Right lobe of liver (tissue), 6 donors: ENCODE data around the gene IFITM10. TPM values are rescaled to one million over a fixed set of nuclear protein-coding genes. Genes with fewer than 3 reads are reported as not detected.

ENCODE experiments used
- ATAC-seq, 4 donors: fragments of 200-7000 bp; cut with Tn5 transposase; one replicate each; pipeline ENCODE4 v1.9.1; 2020; ENCODE audit warnings: mild to moderate bottlenecking in 4 of 4, moderate library complexity in 4 of 4
- DNase-seq, 3 donors: peaks; one replicate each; pipeline ENCODE4 v3.0.0-alpha.2; 2020
- H3K27ac ChIP-seq, 3 donors: fragments of 200-600 bp; one replicate each; pipeline ENCODE4 v1.8.0; 2022
- H3K27me3 ChIP-seq, 2 donors: fragments of 200-600 bp; one replicate each; pipeline ENCODE4 v1.8.0; 2022
- H3K36me3 ChIP-seq, 4 donors: fragments of 200-600 bp; sonication (generic) in 1 of 4; one replicate each; pipeline versions ENCODE4 v1.5.1 to v1.8.0; 2017 to 2022; ENCODE audit warnings: control low read depth in 1 of 4
- H3K4me1 ChIP-seq, 4 donors: fragments of 200-600 bp; sonication (generic) in 1 of 4; one replicate each; pipeline versions ENCODE4 v1.5.1 to v1.8.0; 2017 to 2022; ENCODE audit warnings: control low read depth in 1 of 4
- H3K4me3 ChIP-seq, 3 donors: fragments of 200-600 bp; one replicate each; pipeline ENCODE4 v1.8.0; 2022
- H3K9me3 ChIP-seq, 4 donors: fragments of 200-600 bp; sonication (generic) in 1 of 4; one replicate each; pipeline versions ENCODE4 v1.5.1 to v1.8.0; 2017 to 2022; ENCODE audit warnings: control low read depth in 1 of 4
- POLR2A ChIP-seq: fragments of 450-650 bp; IDR thresholded peaks from one replicate; pipeline ENCODE4 v1.6.1; 2017; ENCODE audit warnings: antibody characterized with exemption, mild to moderate bottlenecking
- WGBS: methylation state at CpG from one replicate; pipeline ENCODE4 v1.1.6; 2018; ENCODE audit warnings: low coverage, low lambda C conversion rate; ENCODE audit not compliant: insufficient coverage; ENCODE audit errors: missing lambda C conversion rate; 5-methylcytosine and 5-hydroxymethylcytosine counted together
- intact Hi-C, 2 donors: fragments of 100-400 bp; cut with DNase I; formaldehyde crosslinking; loops; one replicate each; pipeline versions ENCODE4 v1.11.2 to v1.14.1; 2022
- total RNA-seq, 6 experiments: library from RNA; depleted of rRNA in 2 of 6; stranded (reverse); fragments of >200 nt in 2 of 6; fragmentation: NEBNext Ultra II Directional in 3 of 6; extraction: Animal tissue kit (Norgen Biotek cat#: 25700) in 3 of 6; gene quantifications; one replicate each; pipeline versions ENCODE4 v1.1.0 to v1.2.4, GENCODE V29; 2016 to 2023
- TF ChIP-seq, protein P1 (sequence below), 4 donors: fragments of 200-600 bp in 3 of 4; fragments of 450-650 bp in 1 of 4; IDR thresholded peaks; one replicate each; pipeline versions ENCODE4 v1.5.1 to v1.8.0; 2016 to 2022; ENCODE audit warnings: antibody characterized with exemption in 4 of 4, mild to moderate bottlenecking in 2 of 4
- donor health status: DM: no; HTN: yes; CAD: no.
- donor health status: DM: no; HTN: no; CAD: no.
- donor health status: DM: no; HTN: no; CAD: no.
- donor health status: DM: no; HTN: yes; CAD: no.
- donor health status: DM: no; HTN: yes; CAD: no.

IFITM10 gene
- total RNA-seq, 6 experiments from 2014 or later: 1.3 to 11.4 (median 6.7) TPM

DNA sequence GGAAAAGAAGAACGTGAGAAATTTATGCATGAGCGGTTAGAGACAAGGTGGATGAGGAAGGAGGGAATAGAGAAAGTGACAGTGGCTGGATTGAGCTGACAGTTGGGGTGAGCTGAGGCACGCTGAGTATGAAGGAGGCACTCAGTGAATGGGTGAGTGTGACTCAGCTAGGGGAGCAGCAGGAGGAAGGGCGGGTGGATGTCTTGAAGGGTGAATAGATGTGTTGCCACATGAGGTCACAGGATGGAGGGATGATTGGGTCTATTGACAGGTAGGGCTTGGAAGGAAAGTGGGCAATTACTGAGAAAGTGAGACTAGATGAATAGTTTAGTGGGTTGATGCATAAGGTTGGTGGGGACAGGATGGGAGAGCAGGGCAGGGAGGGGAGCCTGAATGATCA is 8.0 kb downstream of the IFITM10 start:
- no peak for TF ChIP-seq POLR2A
- TF ChIP-seq, protein P1, sequence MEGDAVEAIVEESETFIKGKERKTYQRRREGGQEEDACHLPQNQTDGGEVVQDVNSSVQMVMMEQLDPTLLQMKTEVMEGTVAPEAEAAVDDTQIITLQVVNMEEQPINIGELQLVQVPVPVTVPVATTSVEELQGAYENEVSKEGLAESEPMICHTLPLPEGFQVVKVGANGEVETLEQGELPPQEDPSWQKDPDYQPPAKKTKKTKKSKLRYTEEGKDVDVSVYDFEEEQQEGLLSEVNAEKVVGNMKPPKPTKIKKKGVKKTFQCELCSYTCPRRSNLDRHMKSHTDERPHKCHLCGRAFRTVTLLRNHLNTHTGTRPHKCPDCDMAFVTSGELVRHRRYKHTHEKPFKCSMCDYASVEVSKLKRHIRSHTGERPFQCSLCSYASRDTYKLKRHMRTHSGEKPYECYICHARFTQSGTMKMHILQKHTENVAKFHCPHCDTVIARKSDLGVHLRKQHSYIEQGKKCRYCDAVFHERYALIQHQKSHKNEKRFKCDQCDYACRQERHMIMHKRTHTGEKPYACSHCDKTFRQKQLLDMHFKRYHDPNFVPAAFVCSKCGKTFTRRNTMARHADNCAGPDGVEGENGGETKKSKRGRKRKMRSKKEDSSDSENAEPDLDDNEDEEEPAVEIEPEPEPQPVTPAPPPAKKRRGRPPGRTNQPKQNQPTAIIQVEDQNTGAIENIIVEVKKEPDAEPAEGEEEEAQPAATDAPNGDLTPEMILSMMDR (IDR thresholded peaks at IDR 0.05): no peak
- peaks cover 0 to under 1% (median 0%) of the 10 kb centered on the region in 4 donors for H3K9me3 ChIP-seq
- no peaks in the 10 kb centered on the region for H3K27me3 ChIP-seq
- 62% methylated on average over 4 of the region's 4 CpGs for WGBS
- no peaks in the 10 kb centered on the region for H3K36me3 ChIP-seq
- no peak overlapping the region for H3K27ac ChIP-seq
- intact Hi-C loops: loop anchor here in 1 of 2 donors (10.0 kb wide), 1 partner anchor 88 kb away; no protein-coding TSS in a partner anchor
- DNase-seq (peak in 1 of 3 donors; percentile 26), ATAC-seq (no peak)
- no peaks in the 10 kb centered on the region for H3K4me1 ChIP-seq
- no peak overlapping the region for H3K4me3 ChIP-seq

DNA sequence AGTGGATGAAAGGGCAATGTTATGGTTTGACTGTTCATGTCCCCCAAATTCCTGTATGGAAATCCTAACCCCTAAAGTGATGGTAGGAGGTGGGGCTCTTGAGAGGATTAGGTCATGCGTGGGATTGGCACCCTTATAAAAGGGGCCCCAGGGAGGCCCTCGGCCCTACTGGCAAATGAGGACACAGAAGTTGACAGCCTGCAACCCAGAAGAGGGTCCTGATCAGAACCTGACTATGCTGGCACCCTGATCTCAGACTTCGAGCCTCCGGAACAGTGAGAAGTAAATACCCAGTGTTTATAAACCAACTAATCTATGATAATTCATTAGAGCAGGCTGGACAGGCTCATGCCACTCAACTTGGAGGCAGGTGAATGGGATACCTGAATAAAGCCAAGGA is 8.7 kb downstream of the IFITM10 start:
- no peaks in the 10 kb centered on the region for H3K4me1 ChIP-seq
- WGBS: 64% methylated on average over 3 of the region's 4 CpGs
- TF ChIP-seq POLR2A: no peak
- TF ChIP-seq, protein P1 (IDR thresholded peaks at IDR 0.05): no peak
- intact Hi-C loops: loop anchor here in 1 of 2 donors (10.0 kb wide), 1 partner anchor 87 kb away; no protein-coding TSS in a partner anchor
- no peak for ATAC-seq
- H3K4me3 ChIP-seq: no peak overlapping the region
- DNase-seq: no peak
- H3K27ac ChIP-seq: no peak overlapping the region
- H3K36me3 ChIP-seq: no peaks in the 10 kb centered on the region
- peaks cover 0 to 6% (median 1%) of the 10 kb centered on the region in 4 donors for H3K9me3 ChIP-seq
- no peaks in the 10 kb centered on the region for H3K27me3 ChIP-seq

GRCh38 chr11:1740786-1741530 is 9.4 kb downstream of the IFITM10 start:
- ATAC-seq (peak in 3 of 4 donors; percentile 5 to 6 (median 5)), DNase-seq (peak in 1 of 3 donors; percentile 42)
- TF ChIP-seq, protein P1 (IDR thresholded peaks at IDR 0.05): no peak
- TF ChIP-seq POLR2A: no peak
- H3K27me3 ChIP-seq: no peaks in the 10 kb centered on the region
- WGBS: 64% methylated on average over 7 of the region's 8 CpGs
- no peak overlapping the region for H3K4me3 ChIP-seq
- intact Hi-C loops: loop anchor here in 1 of 2 donors (10.0 kb wide), 1 partner anchor 86 kb away; no protein-coding TSS in a partner anchor
- H3K9me3 ChIP-seq: peaks cover 0 to 7% (median 1%) of the 10 kb centered on the region in 4 donors
- no peak overlapping the region for H3K27ac ChIP-seq
- no peaks in the 10 kb centered on the region for H3K4me1 ChIP-seq
- no peaks in the 10 kb centered on the region for H3K36me3 ChIP-seq

GRCh38 chr11:1739576-1739975 is 10.8 kb downstream of the IFITM10 start:
- H3K27ac ChIP-seq: no peak overlapping the region
- TF ChIP-seq, protein P1 (IDR thresholded peaks at IDR 0.05): no peak
- TF ChIP-seq POLR2A: no peak
- no peaks in the 10 kb centered on the region for H3K36me3 ChIP-seq
- no peak overlapping the region for H3K4me3 ChIP-seq
- ATAC-seq (peak in 2 of 4 donors; percentile 2 to 3), DNase-seq (peak in 1 of 3 donors; percentile 34)
- peaks cover 0 to 7% (median 1%) of the 10 kb centered on the region in 4 donors for H3K9me3 ChIP-seq
- no peaks in the 10 kb centered on the region for H3K4me1 ChIP-seq
- H3K27me3 ChIP-seq: no peaks in the 10 kb centered on the region
- intact Hi-C loops: no loop called here
- WGBS: 59% methylated on average over 8 of the region's 8 CpGs
